HG03064 (cell line): ENCODE results near the gene FEM1C.

Source experiments
- ATAC-seq: cut with Tn5 transposase; IDR thresholded peaks from one replicate; pipeline ENCODE4 v1.9.1; 2021; ENCODE audit warnings: low read depth; ENCODE audit not compliant: unreplicated experiment

The FEM1C gene

DNA sequence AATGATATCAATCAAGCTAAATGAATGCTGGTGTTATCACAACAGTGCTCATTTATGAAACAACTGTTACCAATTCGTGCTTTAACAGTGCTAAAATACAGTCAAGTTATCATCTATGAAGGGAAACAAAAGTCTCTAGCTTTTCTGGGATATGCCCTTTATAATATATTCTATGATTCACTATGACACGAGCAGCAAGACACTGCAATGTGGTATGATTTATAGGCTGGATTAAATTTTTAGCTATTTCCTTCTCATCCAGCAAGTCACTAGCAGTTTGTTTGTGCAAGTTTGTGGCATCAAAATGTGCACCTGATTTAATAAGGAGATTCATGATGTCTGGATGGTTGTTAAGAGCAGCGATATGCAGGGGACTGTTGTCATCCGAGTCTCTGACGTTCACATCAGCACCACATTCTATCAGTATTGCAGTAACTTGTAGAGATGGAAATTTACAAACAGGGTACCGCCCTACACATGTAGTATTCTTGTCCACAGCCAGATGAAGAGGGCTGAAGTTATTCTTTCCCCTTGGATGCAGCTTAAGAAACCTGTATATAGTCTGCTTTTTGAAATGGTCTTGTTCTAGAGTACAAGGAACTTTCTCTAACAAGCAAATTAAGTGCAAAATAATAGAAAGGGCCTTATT, 20.3 kb downstream of the FEM1C start:
- ATAC-seq = no peak

DNA sequence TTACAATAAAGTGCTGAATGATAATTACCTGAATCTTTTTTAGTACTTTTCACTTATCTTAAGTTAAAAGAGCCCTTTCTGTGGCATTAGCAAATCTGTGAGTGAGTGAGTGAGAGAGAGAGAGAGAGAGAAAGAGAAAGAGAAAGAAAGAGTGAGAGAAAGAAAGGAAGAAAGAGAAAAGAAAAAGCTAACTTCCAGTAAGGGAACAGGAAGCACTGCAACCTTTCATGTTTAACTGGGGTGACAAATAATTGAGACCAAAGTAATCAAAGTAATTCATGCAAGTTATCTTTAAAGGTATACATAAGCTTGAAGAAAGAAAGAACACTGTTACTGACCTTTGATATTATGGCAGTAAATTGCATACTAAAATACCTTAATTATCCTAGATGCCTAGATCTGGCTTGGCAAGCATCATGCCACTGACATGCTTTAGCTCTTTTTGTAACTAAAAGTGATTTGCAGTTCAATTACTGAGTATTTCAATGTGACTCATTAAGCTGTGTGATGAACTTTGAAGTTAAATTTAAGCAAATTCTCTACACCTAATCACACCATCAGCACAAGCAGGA, 21.7 kb downstream of the FEM1C start:
- ATAC-seq = no peak

DNA sequence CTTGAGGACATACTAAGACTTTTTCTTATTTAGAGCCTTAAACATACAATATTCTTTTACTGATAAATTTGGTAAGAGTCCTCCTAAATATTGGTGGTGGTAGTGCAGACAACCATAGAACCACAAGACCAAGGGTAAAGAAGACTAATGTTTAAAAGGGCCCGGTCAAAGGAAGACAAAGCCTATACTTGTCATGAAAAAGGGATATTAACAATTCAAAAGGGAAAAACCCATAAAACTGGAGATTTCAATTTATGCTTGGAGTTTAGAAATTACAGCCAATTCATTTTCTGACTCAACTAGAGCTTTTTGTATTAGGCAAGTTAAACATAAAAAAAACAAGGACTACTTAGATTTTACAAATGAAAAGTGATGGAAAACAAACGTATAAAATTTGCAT, 24.4 kb downstream of the FEM1C start:
- ATAC-seq = no peak

DNA sequence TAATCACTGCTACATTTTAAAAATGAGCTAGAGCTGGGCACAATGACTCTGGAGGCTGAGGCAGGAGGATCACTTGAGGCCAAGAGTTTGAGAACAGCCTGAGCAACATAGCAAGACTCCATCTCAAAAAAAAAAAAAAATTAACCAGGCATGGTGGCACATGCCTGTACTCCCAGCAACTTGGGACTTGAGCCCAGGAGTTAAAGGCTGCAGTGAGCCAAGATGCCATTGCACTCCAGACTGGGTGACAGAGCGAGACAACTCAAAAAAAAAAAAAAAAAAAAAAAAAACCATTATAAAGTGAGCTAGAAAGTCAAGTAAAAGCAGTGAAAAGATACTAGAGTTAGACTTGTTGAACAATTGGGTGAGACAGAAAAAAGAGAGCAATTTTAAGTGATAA, 28.2 kb downstream of the FEM1C start:
- no peak for ATAC-seq

DNA sequence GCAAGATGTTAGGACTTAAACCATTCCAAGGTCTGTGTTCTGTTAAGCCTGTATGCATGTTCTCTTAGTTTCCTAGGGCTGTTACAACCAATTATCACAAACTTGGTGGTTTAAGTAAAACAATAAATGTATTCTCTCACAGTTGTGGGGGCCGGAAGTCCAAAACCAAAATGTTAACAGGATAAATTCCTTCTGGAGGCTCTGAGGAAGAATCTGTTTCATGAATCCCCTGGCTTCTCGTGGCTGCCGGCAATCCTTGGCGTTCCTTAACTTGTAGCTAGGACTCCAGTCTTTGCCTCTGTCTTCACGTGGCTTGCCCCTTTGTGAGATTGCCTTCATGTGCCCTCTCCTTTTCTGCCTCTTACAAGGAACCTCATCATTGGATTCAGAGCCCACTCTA, 30.4 kb downstream of the FEM1C start:
- no peak for ATAC-seq

DNA sequence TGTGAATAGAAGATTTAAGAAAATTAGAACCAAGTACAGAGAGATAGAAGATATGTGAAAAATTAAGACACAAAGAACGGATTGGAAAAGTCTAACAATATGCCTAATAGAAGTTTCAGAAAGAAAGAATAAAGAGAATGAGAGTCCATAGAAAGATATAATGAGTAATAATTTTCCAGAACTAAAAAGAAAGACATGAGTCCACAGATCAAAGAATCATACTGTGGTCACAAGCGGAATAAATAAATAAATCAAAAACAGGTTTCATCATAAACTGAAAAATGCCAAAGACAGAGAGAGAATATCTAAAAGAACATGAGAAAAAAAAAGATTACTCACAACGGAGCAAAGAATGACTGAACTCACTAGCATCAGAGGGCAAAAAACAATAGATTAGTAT, 32.9 kb downstream of the FEM1C start:
- no peak for ATAC-seq

DNA sequence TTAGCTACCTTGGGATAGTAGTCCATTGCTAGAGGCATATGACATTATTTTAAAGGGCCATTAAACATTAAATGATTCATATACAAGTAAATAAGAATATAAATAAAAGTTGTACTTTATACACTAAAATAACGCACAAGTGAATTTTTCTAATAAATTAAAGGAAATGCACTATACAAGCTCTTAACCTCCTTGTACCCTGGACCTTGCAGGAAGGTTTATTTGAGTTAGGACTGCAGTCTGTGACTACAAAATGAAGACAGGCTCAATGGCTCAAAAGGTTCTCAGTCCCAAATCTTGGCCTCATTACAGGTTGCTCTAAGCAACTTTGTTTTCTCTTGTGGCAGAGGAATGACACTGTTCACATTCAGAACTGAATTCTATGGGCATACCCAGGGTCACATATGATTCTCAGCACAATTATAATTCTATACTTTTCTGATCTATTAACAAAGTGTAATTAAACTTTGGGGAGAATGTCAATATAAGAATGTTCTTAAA, 34.4 kb downstream of the FEM1C start:
- ATAC-seq = no peak

DNA sequence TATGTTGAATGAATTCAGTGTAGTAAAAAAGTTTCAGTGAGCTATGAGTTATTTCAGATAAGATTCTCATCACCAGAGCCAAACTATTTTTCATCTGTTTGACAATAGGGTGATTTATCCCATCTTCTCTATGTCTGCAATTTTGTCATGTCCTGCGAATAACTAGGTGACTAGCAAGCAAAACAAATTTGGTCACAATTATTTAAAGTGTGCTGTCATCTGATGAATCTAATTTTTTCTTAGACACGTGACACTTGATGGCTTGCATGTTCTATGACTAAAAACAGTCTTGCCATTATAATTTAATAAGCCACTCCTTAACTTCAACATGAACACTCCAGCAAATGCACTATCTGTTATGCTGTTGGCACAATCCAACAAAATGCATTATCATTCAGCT, 35.0 kb downstream of the FEM1C start:
- no peak for ATAC-seq

DNA sequence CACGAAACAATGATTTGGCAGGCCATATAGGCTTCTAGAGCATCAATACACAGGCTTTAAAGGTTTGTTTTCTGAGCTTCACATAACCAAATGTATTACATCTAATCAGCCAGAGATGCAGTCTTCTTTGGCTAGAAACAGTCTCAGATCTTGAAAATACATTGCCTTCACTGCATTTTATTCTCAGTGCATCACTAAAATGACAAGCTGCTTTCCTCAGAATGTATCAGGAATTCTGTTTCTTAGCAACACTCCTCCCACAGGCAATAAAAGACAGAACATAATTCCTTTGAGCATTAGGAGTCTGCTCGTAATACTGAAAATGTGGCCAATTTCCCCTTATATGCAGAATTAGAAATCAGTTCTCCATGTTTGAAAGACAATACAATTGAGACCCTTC, 36.9 kb downstream of the FEM1C start:
- ATAC-seq = no peak

DNA sequence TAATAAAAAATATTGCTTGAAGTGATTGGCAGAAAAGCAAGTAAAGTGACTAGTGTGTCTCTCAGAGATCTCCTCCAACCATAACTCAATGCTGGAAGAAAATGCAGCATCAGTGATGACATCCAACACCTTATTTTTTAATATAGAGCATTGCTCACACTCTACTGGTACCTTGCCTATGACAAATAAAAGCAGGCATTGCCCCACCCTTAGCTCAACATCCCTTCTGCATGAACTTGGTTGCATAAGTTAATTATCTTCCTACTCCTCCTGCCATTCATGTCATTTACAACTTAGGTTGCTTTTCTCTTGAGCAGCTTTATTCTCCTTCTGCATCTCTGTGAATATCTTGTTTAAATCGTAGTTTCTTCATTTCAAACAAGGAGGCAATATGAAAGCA, 41.2 kb downstream of the FEM1C start:
- ATAC-seq = no peak

DNA sequence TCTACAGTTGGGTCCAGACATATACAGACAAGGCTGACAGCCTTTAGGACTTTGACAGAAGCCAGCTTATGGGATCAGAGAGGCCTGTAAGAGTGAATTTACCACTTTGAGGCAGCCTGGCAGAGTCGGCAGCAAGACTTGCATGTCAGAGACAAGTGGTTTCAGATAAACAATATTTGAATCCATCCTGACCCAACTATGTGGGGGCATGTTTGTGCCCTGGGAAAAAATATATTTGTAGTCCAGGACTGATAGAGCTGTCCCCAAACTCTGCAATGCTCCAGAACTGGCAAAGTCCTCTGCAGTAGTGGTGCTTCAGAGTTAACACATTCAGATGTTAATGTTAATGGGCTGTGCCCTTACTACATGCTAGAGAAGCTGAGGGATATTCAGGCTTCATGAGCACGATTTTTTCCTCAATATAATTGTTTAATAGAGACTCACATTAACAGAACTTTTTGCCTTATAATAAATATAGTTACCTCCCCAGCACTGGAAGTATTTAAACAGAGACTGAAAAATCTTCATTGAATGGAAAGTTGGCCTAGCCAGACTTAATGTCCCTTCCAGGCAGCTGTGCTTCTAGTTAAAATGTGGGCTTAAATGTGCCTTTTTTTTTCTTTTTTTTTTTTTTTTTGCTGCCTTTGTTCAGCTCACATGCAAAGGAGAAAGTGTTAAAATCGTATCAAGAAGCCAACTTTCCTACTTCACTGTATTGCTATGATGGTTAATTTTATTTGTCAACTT, 42.9 kb downstream of the FEM1C start:
- no peak for ATAC-seq

DNA sequence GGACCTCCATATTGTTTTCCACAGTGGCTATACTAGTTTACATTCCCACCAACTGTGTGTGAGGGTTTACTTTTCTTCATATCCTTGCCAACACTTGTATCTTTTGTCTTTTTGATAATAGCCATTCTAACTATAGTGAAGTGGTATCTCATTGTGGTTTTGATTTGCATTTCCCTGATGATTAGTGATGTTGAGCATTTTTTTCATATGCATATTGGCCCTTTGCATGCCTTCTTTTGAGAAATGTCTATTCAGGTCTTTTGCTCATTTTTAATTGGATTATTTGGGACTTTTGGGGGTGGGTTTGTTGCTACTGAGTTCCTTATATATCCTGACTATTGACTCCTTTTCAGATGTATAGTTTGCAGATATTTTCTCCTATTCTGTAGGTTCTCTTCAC, 44.4 kb downstream of the FEM1C start:
- ATAC-seq = no peak

DNA sequence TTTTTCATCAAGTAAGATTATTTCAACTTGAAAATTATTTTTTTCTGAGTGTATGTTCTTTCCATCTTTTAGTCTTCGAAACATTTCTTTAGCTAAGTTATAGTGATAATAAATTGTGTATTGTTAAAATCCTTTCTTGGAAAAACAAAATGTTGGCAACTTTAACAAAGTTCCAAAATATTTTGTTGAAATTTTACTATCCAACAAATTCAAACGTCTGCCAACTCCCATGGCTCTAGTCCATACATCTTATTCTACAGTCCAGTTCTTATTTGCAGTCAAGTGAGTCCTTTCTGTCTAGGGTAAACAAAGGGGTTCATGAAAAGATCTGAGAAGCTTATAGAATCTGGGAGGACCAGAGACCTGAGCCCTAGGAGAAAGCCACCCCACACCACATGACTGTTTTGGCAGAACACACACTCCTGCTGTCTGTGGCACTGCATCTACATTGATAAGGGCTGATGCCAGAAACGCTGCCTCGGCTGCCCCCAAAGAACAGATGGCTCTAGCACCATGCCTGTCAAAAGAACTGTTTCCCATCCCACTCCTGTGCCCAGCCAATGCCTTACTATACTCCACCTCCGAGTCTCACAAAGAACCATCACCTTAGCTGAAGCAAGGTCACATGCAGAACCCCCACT, 47.5 kb downstream of the FEM1C start:
- ATAC-seq = no peak

DNA sequence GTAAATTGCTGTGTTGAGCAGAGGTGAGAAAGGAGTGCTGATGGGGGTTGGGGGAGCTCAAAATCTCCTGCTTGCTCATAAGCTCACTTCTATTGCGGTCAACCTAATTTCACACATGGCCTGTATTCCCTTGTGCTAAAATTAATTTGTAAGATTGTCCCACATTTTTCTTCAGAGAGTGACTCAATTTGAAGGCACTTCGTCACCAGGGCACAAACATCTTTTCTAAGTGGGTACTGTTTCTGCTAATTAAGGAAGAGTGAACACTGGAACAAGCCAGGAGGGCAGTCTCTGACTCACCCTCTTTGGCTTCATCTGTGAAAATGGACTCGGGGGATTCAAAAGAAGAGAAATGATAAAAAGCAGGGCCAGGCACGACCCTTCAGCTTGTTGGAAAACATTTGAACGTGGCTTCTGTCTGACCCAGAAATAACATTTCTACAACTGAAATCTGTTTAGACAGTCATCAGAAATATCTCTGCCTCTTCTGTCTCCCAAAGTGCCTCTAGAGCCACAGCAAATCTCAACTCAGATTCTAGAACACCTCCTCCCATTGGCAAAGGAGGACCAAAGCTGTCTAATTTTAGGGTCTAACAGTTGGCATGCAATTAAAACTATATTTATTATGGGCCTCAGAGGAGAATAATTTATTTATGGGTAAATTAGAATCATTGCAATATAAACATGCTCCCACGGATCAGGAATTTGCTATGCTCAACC, 49.8 kb downstream of the FEM1C start:
- no peak for ATAC-seq

DNA sequence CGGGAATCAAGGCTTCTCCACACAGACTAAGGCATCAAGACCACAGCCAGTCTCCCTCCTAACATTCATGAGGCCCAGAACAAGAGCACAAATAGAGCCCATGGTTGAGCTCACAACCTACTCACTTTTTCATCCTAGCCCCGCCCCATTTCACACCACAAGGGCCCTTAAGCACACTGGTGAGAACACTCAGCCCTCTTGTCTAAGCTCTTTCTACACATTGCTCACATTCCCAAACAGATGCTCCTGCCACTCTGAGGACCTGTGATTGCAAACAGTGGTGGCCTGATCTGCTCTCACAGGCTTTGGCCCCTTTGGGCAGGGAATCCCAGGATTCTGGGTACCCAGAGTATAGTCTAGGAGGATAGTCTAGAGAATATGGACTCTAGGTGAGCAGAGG, 54.0 kb downstream of the FEM1C start:
- ATAC-seq = no peak

DNA sequence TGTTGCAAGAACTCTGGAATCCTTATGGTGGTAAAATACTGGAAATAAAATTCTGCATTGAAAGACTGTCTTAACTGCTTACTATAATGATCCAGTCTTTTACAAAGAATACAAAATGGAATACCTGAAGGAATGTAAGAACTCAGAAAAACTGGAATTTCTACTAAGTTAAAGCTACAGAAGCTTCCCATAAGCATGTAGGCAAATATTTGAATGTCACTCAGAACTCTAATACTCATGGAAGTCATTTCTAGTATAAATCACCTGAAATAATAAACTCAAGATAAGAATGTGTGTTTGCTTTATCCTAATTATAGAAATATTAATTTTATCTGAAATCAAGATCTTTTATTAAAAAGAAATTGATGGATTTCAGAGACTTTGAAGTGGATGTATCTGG, 54.8 kb downstream of the FEM1C start:
- no peak for ATAC-seq

DNA sequence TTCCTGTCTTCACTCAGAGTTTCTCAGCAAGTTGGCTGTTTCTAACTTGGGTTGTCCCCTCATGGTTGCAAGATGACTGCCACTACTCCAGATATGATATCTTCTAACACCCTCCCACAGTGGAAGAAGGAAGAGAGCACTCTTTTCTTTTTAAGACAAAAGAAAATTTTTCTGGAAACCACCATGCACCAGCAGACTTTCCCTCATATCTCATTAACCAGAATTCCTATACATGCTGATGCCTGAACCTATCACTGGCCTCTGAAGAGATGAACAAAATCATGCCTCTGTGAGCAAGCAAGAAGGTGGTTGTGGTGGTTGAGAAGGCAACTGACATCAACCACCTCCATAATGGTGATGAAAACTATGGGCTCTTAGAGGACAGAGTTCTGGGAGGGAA, 56.8 kb downstream of the FEM1C start:
- ATAC-seq = no peak

DNA sequence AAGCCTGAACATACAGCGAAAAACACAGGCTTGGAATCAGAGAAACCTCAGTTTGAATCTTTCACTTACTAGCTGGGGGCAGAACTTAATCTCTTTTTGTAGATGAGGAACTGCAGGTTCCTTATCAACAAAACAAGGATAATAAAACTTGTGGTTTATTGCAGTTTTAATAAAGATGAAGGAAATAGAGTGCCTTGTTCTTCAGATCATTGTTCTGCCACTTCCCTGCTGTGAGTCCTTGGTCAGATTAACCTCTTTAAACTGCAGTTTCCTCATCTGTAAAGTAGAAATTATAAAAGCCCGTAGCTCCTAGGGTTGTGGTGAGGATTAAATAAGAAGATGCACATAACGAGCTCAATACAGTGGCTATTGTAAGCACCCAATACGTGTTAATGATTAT, 57.4 kb downstream of the FEM1C start:
- ATAC-seq = no peak

DNA sequence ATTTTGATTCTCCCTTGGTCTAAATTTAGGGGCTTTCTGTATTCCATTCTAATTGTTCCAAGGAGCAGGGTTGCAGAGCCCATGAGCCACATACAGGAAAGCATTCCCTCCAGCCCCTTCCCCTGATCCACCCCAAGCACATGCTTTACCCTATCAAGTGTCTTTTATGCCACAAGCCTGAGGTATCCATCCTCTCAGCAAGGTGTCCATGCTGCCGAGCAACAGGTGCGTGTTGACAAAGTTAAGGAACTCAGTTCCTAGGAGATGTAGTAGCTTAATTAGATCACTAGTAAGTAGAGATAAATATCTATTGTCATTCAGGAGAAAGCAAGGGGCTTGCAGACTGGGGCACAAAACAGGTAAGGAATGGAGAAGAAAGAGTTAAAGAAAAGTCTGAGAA, 57.8 kb downstream of the FEM1C start:
- no peak for ATAC-seq

DNA sequence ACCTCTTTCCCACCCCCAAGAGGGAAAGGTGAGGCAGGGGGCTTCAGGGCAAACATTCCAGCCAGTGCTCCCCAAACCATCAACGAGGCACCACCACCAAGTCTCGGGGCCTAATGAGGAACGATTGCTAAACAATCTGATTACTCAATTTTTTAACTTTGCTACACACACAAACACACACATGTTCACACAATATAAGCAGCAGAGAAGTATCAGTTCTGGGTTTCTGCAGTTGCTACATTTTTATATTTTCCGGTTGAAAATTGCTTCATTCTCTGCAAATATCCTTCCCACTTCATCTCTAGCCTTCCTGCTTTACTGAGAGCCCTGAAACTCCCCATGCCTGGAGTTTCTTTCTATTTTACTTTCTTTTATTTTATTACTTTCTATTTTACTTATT, 60.2 kb downstream of the FEM1C start:
- no peak for ATAC-seq

DNA sequence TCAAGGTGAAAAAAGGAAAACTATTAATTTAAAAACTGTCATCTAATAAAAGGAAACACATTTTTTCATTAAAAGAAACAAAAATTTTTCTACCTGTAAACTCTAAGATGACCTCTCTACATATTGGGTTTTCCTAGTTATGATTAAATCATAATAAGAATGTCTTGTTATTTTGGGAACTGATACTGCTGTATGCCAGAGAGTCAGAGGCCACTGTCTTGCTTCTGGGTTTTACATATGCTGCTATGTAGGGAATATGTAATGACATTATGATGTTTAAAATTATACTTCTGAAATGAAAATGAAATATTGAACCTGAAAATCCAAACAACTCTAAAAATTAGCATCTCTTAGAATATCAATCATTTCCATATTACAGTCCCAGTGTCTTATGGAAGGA, 63.7 kb downstream of the FEM1C start:
- ATAC-seq = no peak
